Fibroblast of upper back skin (primary cell): ENCODE results near the gene FGF12.
"Not testable (repeated sequence)": the region's sequence is repeated elsewhere in the genome, so short reads cannot be mapped to it uniquely, and the experiment has no call there.

ENCODE experiments used
- DNase-seq: peaks from one replicate; pipeline ENCODE4 v3.0.0-alpha.2; 2013

FGF12 gene

GRCh38 chr3:192576704-192577103, 150.6 kb downstream of the FGF12 start:
- not testable (repeated sequence) for DNase-seq

- DNase-seq, result no peak
Measured at GRCh38 chr3:192575879-192576506, 151.3 kb downstream of the FGF12 start.

GRCh38 chr3:192573240-192573639, 154.1 kb downstream of the FGF12 start:
- DNase-seq, result no peak

- peak; percentile 28 for DNase-seq
Measured at GRCh38 chr3:192570821-192571791, 156.2 kb downstream of the FGF12 start.

- no peak for DNase-seq
Measured at GRCh38 chr3:192570315-192570714, 157.0 kb downstream of the FGF12 start.

- peak; percentile 78 for DNase-seq
Measured at GRCh38 chr3:192566706-192567290, 160.5 kb downstream of the FGF12 start.

- DNase-seq, result peak; percentile 9
Measured at GRCh38 chr3:192564611-192565010, 162.7 kb downstream of the FGF12 start.

GRCh38 chr3:192563417-192563816, 163.9 kb downstream of the FGF12 start:
- no peak for DNase-seq

- DNase-seq, result no peak
Measured at GRCh38 chr3:192553707-192554106, 173.6 kb downstream of the FGF12 start.

GRCh38 chr3:192550356-192550755, 177.0 kb downstream of the FGF12 start:
- DNase-seq, result no peak

GRCh38 chr3:192545333-192545732, 182.0 kb downstream of the FGF12 start:
- no peak for DNase-seq

GRCh38 chr3:192543163-192543562, 184.2 kb downstream of the FGF12 start:
- DNase-seq, result no peak

GRCh38 chr3:192516820-192517219, 210.5 kb downstream of the FGF12 start:
- DNase-seq, result no peak

- no peak for DNase-seq
Measured at GRCh38 chr3:192515664-192516045, 211.7 kb downstream of the FGF12 start.

- DNase-seq, result no peak
Measured at GRCh38 chr3:192514754-192515663, 212.3 kb downstream of the FGF12 start.

GRCh38 chr3:192514081-192514753, 213.1 kb downstream of the FGF12 start:
- DNase-seq, result peak; percentile 26

- no peak for DNase-seq
Measured at GRCh38 chr3:192505731-192506130, 221.6 kb downstream of the FGF12 start.

GRCh38 chr3:192501401-192501800, 225.9 kb downstream of the FGF12 start:
- no peak for DNase-seq

- no peak for DNase-seq
Measured at GRCh38 chr3:192496905-192497587, 230.3 kb downstream of the FGF12 start.

GRCh38 chr3:192494174-192494573, 233.2 kb downstream of the FGF12 start:
- no peak for DNase-seq

- DNase-seq, result no peak
Measured at GRCh38 chr3:192490720-192491119, 236.6 kb downstream of the FGF12 start.
